NCI-H1105 treated with DMSO at 0.1 percent for 48 hours (cell line): ENCODE results near the gene DPP6.

Experiments used
- DNase-seq: peaks from one replicate; lab custom pipeline; 2025; lab: John Stamatoyannopoulos, UW

Gene DPP6

DNA sequence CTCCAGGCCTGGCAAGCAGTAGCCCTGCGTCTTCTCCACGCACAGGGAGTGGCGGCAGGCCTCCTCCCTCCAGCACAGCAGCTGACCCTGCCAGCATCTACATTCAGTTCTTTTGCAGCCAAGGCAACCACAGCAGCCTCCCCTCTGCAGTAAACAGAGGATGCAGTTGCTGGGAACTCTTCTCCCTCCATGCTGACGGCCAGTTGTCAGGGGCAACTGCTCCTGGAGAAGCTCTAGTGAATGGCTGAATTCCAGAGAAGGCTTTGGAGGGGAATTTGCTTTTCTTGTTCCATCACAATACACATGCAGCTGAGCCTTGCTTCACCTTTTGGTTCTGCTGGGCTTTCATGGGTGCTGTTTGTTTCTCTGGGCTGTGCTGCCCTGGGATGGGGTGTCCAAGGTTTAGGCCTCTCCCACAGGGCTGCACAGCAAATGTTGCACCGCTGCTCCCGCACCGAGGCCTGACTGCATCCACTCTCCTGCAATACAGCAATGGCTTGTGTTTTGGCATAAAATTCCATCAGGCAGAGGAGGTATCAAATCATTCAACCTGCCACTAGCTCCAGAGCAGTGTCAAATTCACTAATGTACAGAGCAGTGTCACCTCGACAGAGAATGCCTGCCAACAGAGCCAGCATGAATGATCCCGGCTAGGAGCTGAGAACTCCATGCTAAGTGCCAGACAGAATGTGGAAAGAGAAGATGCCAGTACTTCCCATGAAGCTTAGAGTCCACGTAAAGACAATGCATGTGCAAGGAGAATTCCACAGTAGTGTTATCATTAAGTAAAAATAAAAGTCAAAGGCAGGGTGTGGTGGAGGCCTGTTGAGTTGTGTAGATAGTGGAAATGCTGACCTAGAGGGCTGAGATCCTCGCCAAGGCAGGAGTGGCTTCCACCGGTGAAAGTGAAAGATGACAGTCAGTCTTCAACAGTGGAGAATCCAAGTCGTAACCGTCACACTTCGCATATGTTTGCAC lies 399.6 kb downstream of the DPP6 start:
- peak; percentile 11 for DNase-seq

GRCh38 chr7:154463794-154464193 lies 411.6 kb downstream of the DPP6 start:
- DNase-seq, result no peak

DNA sequence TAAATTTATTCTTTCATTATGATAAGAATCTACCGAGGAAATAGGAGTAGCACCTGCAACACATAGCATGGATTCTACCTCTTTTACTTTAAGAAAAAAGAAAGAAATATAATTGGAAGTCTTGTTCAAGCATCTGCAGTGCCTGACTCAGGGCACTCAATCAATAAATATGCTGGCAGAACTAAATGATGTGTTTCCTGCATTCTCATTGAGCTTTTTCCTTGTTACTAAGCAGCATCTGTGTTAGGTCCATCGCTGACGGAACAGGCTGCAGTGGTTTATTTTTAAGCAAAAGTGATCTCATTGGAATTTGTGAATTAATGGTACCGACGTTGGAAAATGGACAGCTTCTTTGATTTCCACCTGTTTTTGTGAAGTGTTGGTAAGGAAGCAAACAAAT lies 417.5 kb downstream of the DPP6 start:
- DNase-seq, result no peak

DNA sequence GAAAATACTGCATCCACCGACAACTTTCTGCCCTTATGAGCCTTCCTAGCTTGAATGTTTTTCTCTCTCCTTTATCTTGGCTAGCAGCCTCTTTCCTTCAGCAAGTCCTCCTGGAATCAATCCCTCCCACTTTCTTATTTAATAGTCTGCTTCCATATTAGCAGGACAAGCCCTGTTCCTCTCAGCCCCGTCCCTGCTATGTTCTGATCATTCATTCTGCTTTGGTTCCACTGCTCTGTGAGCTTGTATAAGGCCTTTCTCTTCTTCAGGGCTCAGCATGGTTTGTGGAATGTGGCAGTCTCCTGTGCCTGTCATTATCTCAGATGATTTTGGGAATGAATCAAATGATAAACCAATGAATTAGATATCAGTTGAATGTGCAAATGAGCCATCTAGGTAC lies 420.1 kb downstream of the DPP6 start:
- DNase-seq, result no peak

DNA sequence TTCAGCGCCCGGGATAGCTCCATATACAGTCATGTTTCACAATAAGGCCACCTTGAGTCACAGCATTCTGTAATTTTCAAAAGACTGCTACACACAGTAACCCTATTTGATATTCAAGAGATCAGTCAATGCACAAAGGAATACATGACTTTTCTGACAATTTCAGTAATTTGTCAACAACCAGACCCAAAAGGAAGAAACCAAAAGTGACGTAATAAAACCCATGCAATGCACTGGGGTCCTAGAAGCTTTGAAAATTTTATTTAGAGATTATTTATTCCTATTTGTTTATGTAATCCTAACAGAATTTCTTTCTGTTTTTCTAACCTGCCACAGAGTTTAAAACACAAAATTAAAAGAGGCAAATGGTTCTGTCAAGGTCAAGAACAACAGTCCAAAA lies 421.2 kb downstream of the DPP6 start:
- DNase-seq, result no peak

DNA sequence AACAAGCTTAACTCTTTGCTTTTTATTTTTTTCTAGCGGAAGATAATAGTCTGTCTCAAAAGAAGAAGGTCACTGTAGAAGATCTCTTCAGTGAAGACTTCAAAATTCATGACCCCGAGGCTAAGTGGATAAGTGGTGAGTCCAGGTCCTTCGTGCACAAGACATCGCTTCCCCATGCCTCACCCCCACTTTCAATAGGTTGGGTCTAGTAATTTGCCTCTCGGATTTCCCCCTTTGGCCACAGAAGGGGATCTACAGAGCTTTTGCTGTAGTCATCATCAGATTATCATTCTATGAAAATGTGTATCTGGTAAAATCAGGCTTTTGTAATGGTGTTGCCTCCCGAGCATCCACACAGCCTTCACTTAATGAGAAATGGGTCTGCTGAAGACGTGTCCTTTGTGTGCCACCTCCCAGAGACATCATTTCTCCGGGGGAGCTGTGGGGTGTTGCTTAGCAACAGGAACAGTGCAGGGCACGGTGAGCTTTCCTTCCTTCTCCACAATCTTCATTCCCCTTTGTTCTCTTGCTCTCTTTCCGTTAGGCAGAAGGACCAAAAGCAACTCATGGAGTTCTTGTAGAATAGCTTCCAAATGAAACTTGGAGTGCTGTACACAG lies 422.8 kb downstream of the DPP6 start:
- DNase-seq, result no peak

DNA sequence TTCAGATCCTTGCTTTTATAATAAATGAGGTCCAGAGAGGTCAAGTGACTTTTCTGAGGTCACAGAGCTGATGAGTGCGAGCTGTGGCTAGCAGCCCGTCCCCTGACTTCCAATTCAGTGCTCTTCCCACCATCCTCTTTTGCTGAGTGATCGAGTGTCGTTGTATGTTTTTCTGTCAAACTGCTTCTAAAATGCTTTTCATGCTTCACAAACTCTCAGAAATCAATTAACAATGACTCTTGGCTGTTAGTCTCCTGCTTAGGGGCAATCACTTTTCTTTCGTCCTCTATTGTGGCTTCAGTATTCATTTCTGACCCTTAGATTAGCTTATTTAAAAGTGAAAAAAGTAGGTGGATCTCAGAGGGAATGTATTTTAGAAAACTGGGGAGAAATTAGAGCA lies 423.7 kb downstream of the DPP6 start:
- DNase-seq, result no peak

DNA sequence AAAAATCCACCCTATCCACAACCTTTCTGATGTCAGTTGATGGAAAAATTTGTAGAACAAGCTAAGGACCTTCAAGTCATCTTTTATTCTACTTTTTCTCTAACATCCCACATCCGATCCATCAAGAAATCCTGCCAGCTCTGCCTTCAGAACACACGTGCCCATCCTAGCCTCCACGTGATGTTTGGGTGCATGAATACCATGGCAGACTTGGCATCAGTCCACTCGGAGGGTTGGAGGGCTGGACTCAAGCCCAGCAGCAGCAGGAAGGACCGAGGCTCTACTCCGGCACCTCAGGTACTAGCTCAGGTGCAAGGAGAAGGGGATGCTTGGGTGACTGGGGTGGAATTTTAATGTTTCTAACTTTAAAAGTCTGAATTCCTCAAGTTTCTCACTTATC lies 428.6 kb downstream of the DPP6 start:
- peak; percentile 82 for DNase-seq

DNA sequence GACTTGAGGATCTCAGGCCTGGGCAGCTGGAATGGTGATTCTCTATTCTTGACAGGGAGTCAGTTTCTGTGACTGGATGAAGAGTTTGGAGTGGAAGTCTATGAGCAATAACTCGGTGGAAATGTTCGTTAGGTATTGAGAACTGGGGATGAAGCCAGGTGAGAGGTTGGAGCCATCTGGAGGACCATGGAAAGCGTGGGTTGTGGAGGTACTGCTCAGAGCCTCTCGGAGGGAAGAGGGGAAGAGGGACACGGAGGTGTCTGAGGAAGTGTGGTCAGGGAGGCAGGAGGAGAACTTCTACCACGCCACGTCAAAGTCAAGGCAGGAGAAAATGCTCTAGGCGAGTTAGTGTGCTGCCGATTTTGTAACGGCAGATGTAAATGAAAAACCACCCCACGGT lies 430.7 kb downstream of the DPP6 start:
- DNase-seq, result no peak

DNA sequence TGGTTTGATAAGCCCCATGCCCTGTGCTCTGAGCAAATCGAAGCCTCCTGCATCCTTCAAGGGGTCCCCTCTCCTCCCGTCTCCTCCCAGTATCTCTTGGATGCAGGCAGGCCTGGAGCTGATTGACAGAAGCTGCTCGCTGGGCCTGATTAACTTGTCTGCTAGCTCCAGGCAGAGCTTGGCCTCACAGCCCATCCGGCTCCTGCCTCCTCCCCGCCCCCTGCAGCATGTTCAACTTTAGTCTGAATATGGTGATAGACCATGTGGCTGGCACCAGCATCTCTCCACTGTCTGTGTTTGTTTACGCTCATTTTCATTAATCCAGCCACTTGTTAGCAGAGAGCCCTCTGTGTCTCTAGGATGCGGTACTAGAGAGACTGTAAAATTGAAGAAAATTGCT lies 432.2 kb downstream of the DPP6 start:
- DNase-seq, result peak; percentile 96

GRCh38 chr7:154484943-154485342 lies 432.7 kb downstream of the DPP6 start:
- DNase-seq, result peak; percentile 79

DNA sequence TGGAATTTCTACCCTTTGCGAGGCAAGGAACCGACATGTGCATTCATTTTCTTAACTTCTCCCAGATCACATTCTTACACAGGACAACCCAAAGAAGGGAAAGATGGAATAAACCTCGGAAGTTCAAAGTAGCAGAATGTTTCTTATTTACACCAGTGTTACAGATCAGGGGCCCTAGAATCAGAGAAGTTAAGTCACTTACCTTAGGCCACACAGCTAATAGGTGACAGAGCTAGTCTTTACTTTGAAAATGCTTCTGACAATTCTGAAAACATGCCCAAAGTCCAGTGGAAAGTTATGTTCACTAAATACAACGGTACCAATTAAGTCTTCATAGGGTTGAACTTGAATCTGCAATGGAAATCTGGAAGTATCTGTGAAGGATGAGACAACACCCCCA lies 437.7 kb downstream of the DPP6 start:
- no peak for DNase-seq

- DNase-seq, result no peak
Measured at GRCh38 chr7:154493594-154493993, 441.4 kb downstream of the DPP6 start.

GRCh38 chr7:154497751-154498150 lies 445.6 kb downstream of the DPP6 start:
- no peak for DNase-seq

DNA sequence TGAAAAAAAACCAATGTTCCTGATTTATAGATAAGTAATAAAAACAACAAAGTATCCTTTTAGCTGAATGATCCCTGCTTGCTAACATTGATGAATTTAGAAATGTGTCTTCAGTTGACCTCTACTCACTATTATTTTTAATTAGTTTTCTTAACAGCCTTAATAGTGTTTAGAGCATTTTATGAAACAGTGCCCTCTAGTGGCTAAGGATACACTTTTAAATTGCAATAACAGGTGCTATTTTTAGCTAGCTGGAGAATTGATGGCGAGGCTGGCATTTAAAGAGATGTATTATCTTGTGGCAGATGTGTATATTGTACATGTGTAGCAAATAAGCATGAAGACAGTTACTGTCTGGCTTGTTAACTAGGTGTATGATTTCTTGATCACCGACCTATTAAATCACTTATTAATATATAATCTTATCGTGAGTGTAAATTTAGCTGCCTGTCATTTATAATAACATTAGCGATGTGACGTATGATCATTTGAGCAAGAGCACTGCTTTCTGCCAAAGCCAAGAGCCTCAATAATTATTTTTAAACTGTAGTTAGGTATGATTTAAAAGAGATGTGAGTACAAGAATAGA lies 451.9 kb downstream of the DPP6 start:
- DNase-seq, result peak; percentile 82

GRCh38 chr7:154504918-154505317 lies 452.7 kb downstream of the DPP6 start:
- no peak for DNase-seq

- DNase-seq, result no peak
Measured at GRCh38 chr7:154505362-154505761, 453.2 kb downstream of the DPP6 start.

DNA sequence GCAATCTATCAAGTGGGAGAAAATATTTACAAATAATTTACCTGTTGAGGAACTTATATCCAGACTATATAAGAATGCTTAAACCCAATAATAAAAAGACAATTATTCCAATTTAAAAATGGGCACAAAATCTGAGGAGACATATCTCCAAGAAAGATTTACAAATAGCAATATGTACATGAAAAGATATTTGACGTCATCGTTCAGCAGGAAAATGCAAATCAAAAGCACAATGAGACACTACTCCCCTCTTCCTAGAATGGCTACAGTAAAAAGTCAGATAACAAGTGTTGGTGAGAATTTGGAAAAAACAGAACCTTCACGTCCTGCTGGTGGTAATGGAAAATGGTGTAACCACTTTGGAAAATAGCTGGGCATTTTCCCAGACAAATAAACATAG lies 457.0 kb downstream of the DPP6 start:
- no peak for DNase-seq

- no peak for DNase-seq
Measured at GRCh38 chr7:154512121-154512833, 460.1 kb downstream of the DPP6 start.

GRCh38 chr7:154517768-154518167 lies 465.6 kb downstream of the DPP6 start:
- DNase-seq, result no peak

- DNase-seq, result no peak
Measured at GRCh38 chr7:154519229-154519628, 467.0 kb downstream of the DPP6 start.

DNA sequence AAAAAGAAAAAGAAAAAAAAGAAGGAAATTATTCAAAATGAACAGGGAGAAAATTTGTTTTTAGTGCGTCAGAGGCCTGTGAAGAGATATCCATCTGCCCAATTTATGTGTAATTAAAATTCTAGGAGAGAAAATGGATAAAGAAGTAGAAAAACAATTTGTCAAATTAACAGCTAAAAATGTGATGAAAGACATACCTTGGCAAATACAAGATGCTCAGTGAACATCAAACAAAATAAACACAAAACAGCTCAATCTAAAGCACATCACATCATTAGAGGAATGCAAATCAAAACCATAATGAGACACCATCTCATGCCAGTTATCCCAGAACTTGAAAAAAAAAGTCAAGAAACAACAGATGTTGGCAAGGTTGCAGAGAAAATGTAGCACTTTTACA lies 477.9 kb downstream of the DPP6 start:
- no peak for DNase-seq
